Hepatic stellate cell (primary cell): ENCODE results near the gene TRIM50.
"Not testable (repeated sequence)": the region's sequence is repeated elsewhere in the genome, so short reads cannot be mapped to it uniquely, and the experiment has no call there.

Source experiments
- DNase-seq: peaks from one replicate; pipeline ENCODE4 v3.0.0; 2011; ENCODE audit warnings: low spot score

The TRIM50 gene

GRCh38 chr7:73314271-73314670 is 13.6 kb downstream of the TRIM50 start:
- no peak for DNase-seq

- no peak for DNase-seq
These were observed 14.4 kb downstream of the TRIM50 start for GRCh38 chr7:73313521-73313906.

- DNase-seq = no peak
These were observed 14.9 kb downstream of the TRIM50 start for GRCh38 chr7:73312831-73313520.

GRCh38 chr7:73311421-73311820 is 16.5 kb downstream of the TRIM50 start:
- DNase-seq = not testable (repeated sequence)

GRCh38 chr7:73308665-73309214 is 19.1 kb downstream of the TRIM50 start, which contains the start of gene NSUN5:
Gene NSUN5, minus strand, starts transcription at chr7:73308826. Its CDS starts 36 bp downstream, at chr7:73308790.
- peak; percentile 77 for DNase-seq

GRCh38 chr7:73308074-73308664 is 19.7 kb downstream of the TRIM50 start:
- no peak for DNase-seq

GRCh38 chr7:73307436-73307835 is 20.4 kb downstream of the TRIM50 start:
- no peak for DNase-seq

- DNase-seq = not testable (repeated sequence)
These were observed 23.1 kb downstream of the TRIM50 start for GRCh38 chr7:73304612-73305387.

GRCh38 chr7:73304071-73304470 is 23.8 kb downstream of the TRIM50 start:
- no peak for DNase-seq

GRCh38 chr7:73303546-73303945 is 24.3 kb downstream of the TRIM50 start:
- no peak for DNase-seq

- not testable (repeated sequence) for DNase-seq
These were observed 25.0 kb downstream of the TRIM50 start for GRCh38 chr7:73302846-73303245.

- DNase-seq = not testable (repeated sequence)
These were observed 26.8 kb downstream of the TRIM50 start for GRCh38 chr7:73301108-73301507.

- not testable (repeated sequence) for DNase-seq
These were observed 28.1 kb downstream of the TRIM50 start for GRCh38 chr7:73299812-73300211.

- not testable (repeated sequence) for DNase-seq
These were observed 30.2 kb downstream of the TRIM50 start for GRCh38 chr7:73297706-73298105.

- not testable (repeated sequence) for DNase-seq
These were observed 30.6 kb downstream of the TRIM50 start for GRCh38 chr7:73297235-73297634.

GRCh38 chr7:73277210-73277609 is 50.7 kb downstream of the TRIM50 start:
- DNase-seq = not testable (repeated sequence)

- not testable (repeated sequence) for DNase-seq
These were observed 60.1 kb downstream of the TRIM50 start for GRCh38 chr7:73267813-73268212.

- DNase-seq = not testable (repeated sequence)
These were observed 61.0 kb downstream of the TRIM50 start for GRCh38 chr7:73266719-73267368.
